ENCODE measurements around the gene FRAS1.

GRCh38 chr4:78323439-78323838 lies 266.3 kb downstream of the FRAS1 start:
- TF ChIP-seq CTCF (IDR thresholded peaks at IDR 0.05; ENCODE audit: borderline replicate concordance, extremely low read depth, low read length, poor library complexity, severe bottlenecking): no peak
- no peak for TF ChIP-seq EZH2 (IDR thresholded peaks at IDR 0.05; ENCODE audit: borderline replicate concordance, low read depth, low read length, severe bottlenecking)

All from DND-41 (cell line).